GM21526 (cell line): ENCODE measurements around the gene LDLRAD2.

Source experiments
- ATAC-seq: cut with Tn5 transposase; IDR thresholded peaks from one replicate; pipeline ENCODE4 v1.9.1; 2021; ENCODE audit warnings: moderate library complexity; ENCODE audit not compliant: unreplicated experiment, low FRiP score

Gene LDLRAD2

GRCh38 chr1:21839337-21840037 lies 27.4 kb downstream of the LDLRAD2 start:
- no peak for ATAC-seq

- no peak for ATAC-seq
Observed at GRCh38 chr1:21840981-21841380, 28.9 kb downstream of the LDLRAD2 start.

DNA sequence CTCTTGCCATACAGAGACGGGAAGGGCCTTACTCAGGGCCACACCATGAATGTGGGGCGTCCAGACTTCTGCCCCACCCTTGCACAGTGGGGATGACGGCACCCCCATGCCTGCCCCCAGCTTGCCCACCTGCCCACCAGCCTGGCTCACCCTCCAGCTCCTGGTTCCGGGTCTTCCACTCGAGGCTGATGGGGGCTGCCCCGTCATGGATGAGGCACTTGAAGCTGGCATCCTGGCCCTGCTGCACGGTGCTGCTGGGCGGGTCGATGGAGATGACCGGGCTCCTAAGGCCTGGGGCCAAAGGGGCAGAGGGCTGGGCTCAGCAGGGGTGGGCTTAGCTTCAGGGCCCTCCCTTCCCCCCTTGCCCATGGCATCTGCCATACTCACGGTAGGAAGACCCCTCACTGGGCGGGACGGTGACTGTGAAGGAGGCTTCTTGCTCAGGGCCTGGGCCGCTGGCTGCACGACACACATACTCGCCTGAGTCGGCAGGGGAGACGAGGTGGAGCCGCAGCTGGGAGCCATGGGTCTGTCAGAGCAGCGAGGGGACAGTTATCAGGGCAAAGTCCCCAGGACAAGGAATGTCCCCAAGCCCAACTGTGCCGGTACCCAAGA lies 29.9 kb downstream of the LDLRAD2 start:
- ATAC-seq = no peak

DNA sequence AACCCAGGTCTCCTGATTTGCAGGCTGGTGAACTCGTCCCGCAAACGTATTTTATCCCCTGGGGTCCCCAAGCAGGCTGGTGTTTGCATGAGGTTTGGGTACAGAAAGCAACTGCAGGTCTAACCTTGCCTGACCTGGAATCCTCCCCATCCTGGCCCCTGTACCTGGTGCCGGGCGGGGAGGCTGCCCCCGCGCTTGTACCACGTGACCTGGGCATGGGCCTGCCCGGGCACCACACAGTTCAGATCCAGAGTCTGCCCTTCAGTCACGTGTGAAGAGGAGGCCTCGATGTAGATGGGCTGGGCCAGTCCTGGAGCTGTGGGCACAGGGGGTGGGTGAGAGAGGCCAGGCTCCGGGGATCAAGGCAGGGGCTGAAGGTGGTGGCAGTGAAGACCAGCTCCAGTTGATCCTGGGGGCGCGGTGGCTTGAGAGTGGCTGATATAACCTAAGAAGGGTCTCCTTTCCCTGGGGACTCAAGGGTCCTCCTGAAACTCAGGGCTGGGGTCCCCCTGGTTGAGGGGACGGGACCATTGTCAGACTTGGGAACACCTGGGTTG lies 30.6 kb downstream of the LDLRAD2 start:
- no peak for ATAC-seq

GRCh38 chr1:21843208-21843607 lies 31.1 kb downstream of the LDLRAD2 start:
- ATAC-seq = no peak

- no peak for ATAC-seq
Observed at GRCh38 chr1:21843996-21844395, 31.9 kb downstream of the LDLRAD2 start.

- no peak for ATAC-seq
Observed at GRCh38 chr1:21845646-21846641, 33.9 kb downstream of the LDLRAD2 start.

GRCh38 chr1:21847223-21848205 lies 35.4 kb downstream of the LDLRAD2 start:
- ATAC-seq = no peak

GRCh38 chr1:21848524-21849174 lies 36.6 kb downstream of the LDLRAD2 start:
- ATAC-seq = no peak

GRCh38 chr1:21849909-21850576 lies 38.0 kb downstream of the LDLRAD2 start:
- ATAC-seq = no peak

GRCh38 chr1:21851430-21852250 lies 39.6 kb downstream of the LDLRAD2 start:
- no peak for ATAC-seq

DNA sequence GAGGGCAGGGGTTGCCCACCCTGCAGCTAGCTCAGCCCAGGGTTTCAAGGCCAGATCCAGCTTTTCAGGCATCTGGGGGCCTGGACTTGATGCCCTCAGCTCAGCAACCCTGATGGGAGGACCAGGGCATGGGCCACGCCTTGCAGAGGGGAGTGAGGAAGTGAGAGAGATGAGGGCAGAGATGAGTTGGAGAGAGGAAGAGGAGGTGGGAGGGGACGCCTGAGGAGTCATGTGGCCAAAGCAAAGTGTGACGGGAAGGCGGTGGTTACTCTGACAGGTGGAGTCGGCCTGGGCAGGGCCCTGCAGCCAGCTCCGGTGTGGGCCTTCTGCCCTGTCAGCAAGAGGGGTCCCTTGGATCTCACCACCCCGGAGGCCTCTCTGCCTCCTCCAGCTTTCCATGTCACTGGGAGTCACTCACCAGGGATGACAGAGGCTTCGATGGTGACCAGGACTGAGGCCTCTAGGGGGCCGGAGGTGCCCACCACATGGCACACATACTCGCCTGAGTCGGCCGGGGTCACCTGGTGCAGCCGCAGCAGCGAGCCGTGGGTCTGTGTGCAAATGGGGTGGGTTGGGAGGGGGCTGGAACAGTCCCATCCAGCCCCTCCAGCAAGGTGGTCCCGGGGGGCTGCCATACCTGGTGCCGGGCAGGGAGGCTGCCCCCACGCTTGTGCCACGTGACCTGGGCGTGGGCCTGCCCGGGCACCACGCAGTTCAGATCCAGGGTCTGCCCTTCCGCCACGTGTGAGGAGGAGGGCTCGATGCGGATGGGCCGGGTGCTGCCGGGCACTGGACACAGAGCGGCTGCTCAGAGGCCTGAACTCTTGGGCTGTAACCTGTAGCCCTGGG lies 40.4 kb downstream of the LDLRAD2 start:
- ATAC-seq = no peak

DNA sequence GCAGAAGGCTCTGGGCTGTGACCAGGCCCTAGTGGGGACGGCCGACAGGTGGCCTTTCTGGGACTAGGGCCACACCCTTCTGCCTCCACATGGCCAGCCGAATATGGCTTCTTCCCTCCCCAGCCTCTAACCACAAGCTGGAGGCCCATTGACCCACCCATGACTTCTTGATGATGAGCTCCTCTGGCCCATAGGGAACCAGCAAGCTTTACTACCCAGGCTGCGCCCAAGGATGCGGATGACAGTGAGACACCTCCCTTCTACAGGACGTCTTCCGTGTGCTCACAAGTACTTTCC lies 41.0 kb downstream of the LDLRAD2 start:
- no peak for ATAC-seq

- no peak for ATAC-seq
Observed at GRCh38 chr1:21854090-21854750, 42.2 kb downstream of the LDLRAD2 start.

- no peak for ATAC-seq
Observed at GRCh38 chr1:21854751-21855131, 42.7 kb downstream of the LDLRAD2 start.

DNA sequence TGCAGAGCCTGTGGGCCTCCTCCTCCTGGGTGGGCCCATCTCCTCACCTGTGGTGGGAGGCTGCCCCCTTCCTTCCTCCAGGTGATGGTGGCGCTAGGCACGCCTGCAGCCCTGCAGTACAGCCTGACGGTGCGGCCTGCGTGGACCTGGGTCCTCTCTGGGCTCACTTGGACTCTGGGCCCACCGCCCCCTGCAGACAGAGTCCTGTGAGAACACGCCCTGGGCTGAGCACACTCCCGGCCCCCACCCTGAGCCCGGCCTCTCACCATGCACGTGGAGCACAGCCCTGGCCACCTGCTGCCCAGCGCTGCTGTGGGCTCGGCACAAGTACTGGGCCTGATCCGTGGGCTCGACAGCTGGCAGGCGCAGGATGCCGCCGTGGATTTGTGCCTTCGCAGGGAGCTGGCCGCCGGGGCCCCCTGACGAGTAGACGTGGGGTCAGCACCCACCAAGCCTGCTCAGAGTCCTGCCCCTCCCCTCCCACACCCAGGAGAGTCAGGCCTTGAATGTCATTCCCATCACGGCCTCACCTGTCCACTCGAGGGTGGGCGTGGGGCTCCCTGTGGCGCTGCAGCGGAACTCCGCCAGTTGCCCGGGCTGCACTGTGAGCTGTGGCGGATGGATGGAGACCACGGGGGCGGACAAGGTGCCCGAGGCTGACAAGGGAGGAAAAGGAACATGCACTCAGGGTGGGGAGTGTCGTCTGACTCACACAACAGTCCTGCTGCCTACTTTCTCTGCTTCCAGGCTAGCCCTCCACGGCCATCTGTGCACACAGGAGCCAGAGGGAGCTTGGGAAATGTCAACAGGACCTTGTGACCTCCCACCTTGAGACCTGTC lies 43.4 kb downstream of the LDLRAD2 start:
- ATAC-seq = no peak
